ENCODE results near the gene HHLA2. TPM values are rescaled to one million over a fixed set of nuclear protein-coding genes. Genes with fewer than 3 reads are reported as not detected.
"Not testable (repeated sequence)": the region's sequence is repeated elsewhere in the genome, so short reads cannot be mapped to it uniquely, and the experiment has no call there.

The HHLA2 gene
- total RNA-seq, 1 donor, result not detected

- no peak overlapping the region for H3K4me3 ChIP-seq (ENCODE audit: low read depth, low read length)
- TF ChIP-seq CTCF (IDR thresholded peaks at IDR 0.05; ENCODE audit: insufficient read depth, low read length), result no peak
- no peak for DNase-seq (ENCODE audit: low read depth)
Measured at GRCh38 chr3:108287146-108287545, 9.2 kb upstream of the HHLA2 start.

- H3K4me3 ChIP-seq (ENCODE audit: low read depth, low read length); DNase-seq (ENCODE audit: low read depth): not testable (repeated sequence)
Measured at GRCh38 chr3:108288193-108288592, 8.2 kb upstream of the HHLA2 start.

- no peak for DNase-seq (ENCODE audit: low read depth)
- no peak overlapping the region for H3K4me3 ChIP-seq (ENCODE audit: low read depth, low read length)
- TF ChIP-seq CTCF (IDR thresholded peaks at IDR 0.05; ENCODE audit: insufficient read depth, low read length), result no peak
Measured at GRCh38 chr3:108289159-108289558, 7.2 kb upstream of the HHLA2 start.

GRCh38 chr3:108292450-108292849 lies 3.9 kb upstream of the HHLA2 start:
- no peak for TF ChIP-seq CTCF (IDR thresholded peaks at IDR 0.05; ENCODE audit: insufficient read depth, low read length)
- no peak overlapping the region for H3K4me3 ChIP-seq (ENCODE audit: low read depth, low read length)
- no peak for DNase-seq (ENCODE audit: low read depth)

- TF ChIP-seq CTCF (IDR thresholded peaks at IDR 0.05; ENCODE audit: insufficient read depth, low read length), result no peak
- no peak overlapping the region for H3K4me3 ChIP-seq (ENCODE audit: low read depth, low read length)
- DNase-seq (ENCODE audit: low read depth), result no peak
Measured at GRCh38 chr3:108292905-108293328, 3.4 kb upstream of the HHLA2 start.

- no peak overlapping the region for H3K4me3 ChIP-seq (ENCODE audit: low read depth, low read length)
- TF ChIP-seq CTCF (IDR thresholded peaks at IDR 0.05; ENCODE audit: insufficient read depth, low read length), result no peak
- DNase-seq (ENCODE audit: low read depth), result no peak
Measured at GRCh38 chr3:108293858-108294257, 2.5 kb upstream of the HHLA2 start.

- no peak overlapping the region for H3K4me3 ChIP-seq (ENCODE audit: low read depth, low read length)
- no peak for TF ChIP-seq CTCF (IDR thresholded peaks at IDR 0.05; ENCODE audit: insufficient read depth, low read length)
- DNase-seq (ENCODE audit: low read depth), result no peak
Measured at GRCh38 chr3:108295421-108296175, 750 bp upstream of the HHLA2 start.

Data from fibroblast of the aortic adventitia (primary cell).